Tongue (tissue), 2 donors: Measurements from ENCODE around the gene CPEB3. TPM values are rescaled to one million over a fixed set of nuclear protein-coding genes. Genes with fewer than 3 reads are reported as not detected.
A peak's percentile ranks its signal among the peaks of the same experiment; 100 is the strongest.
"Not testable (repeated sequence)": the region's sequence is repeated elsewhere in the genome, so short reads cannot be mapped to it uniquely, and the experiment has no call there.

Experiments used
- DNase-seq: peaks from one replicate; pipeline ENCODE4 v3.0.0-alpha.2; 2015
- total RNA-seq: library from RNA; depleted of rRNA; stranded (reverse); fragments of >200 nt; gene quantifications from one replicate; pipeline ENCODE4 v1.2.3, GENCODE V29; 2014

Gene CPEB3
- total RNA-seq, 1 donor from 2014 or later = 7.2 TPM

DNA sequence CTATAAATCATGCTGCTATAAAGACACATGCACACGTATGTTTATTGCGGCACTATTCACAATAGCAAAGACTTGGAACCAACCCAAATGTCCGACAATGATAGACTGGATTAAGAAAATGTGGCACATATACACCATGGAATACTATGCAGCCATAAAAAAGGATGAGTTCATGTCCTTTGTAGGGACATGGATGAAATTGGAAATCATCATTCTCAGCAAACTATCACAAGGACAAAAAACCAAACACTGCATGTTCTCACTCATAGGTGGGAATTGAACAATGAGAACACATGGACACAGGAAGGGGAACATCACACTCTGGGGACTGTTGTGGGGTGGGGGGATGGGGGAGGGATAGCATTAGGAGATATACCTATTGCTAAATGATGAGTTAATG, 149.7 kb downstream of the CPEB3 start:
- DNase-seq = not testable (repeated sequence)

DNA sequence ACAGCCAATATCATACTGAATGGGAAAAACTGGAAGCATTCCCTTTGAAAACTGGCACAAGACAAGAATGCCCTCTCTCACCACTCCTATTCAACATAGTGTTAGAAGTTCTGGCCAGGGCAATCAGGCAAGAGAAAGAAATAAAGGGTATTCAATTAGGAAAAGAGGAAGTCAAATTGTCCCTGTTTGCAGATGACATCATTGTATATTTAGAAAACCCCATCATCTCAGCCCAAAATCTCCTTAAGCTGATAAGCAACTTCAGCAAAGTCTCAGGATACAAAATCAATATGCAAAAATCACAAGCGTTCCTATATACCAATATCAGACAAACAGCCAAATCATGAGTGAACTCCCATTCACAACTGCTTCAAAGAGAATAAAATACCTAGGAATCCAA, 156.8 kb downstream of the CPEB3 start:
- DNase-seq = not testable (repeated sequence)

GRCh38 chr10:92131275-92131820, 159.5 kb downstream of the CPEB3 start:
- DNase-seq = no peak

DNA sequence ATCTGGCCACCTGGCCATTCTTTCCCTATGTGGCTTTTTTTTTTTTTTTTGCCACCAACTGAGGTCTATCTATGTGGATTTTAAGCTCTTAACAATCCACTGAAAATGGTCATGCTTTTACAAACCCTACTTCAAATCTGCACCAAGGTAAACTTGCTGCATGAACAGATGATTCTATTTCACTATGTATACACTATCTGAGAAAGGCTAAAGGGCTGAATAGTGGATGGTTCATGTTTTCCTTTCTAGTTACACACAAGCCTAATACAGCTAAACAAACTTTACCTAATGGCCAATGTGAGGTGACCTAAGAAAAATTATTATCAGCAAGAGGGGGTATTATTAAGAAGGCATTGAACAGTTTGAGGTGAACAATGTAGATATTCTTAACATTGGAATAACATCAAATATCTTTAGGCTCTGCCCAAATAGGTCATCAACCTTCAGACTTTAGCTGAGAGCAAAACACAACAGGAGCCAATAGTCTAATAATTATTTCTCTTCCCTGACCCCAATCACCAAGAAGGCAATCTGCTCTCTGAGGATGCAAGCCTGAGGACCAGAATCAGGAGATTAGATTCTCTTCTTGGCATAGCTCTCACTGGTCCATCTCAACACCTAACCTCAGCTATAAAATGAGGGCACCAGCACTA, 160.1 kb downstream of the CPEB3 start:
- no peak for DNase-seq

- DNase-seq = no peak
Observed at GRCh38 chr10:92126100-92126650, 164.7 kb downstream of the CPEB3 start.

GRCh38 chr10:92125144-92125543, 165.7 kb downstream of the CPEB3 start:
- DNase-seq = peak; percentile 60

DNA sequence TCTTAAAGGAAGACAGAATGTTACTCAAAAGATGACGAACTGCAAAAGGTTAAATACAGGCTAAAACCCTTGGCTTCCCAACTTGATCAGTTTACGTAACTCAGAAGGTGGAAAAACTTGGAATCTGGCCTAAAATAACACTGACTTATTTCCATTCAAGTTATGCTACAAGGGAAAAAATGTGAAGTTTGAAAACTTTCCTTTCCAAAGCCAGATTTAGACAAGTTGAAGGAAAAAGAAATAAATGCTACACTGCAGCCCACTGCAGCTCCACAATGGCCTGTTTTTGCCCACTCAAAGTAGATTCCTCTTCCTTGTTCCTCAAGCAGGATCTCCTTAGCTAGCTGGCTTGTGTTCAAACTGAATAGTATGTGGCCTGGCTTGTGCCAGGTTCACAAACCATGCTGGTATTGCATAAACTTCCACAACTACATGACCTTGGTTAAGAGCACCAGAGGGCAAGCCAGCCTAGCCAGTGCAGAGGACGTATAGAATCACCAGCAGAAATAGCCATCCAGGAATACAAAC, 166.2 kb downstream of the CPEB3 start:
- DNase-seq = peak; percentile 77

DNA sequence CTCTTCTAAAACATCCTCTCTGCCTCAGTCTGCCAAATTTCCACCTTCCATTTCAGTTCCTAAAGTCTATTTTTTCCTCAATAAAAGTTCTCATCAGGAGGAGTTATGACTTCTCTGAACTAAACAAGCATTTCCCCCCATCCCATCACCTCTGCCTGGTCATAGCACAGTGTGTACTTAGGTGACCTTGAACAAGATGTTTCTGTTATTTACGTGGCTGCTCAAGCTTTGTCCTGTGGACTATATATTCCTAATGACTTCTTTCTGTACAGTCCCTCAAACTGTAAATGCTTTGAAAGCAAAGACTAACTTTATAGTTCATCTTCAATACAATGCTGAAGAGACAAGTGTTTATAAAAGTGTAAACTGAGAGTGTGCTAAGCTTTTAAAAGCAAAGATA, 166.9 kb downstream of the CPEB3 start:
- no peak for DNase-seq

- DNase-seq = peak; percentile 26
Observed at GRCh38 chr10:92122941-92123450, 167.9 kb downstream of the CPEB3 start.

DNA sequence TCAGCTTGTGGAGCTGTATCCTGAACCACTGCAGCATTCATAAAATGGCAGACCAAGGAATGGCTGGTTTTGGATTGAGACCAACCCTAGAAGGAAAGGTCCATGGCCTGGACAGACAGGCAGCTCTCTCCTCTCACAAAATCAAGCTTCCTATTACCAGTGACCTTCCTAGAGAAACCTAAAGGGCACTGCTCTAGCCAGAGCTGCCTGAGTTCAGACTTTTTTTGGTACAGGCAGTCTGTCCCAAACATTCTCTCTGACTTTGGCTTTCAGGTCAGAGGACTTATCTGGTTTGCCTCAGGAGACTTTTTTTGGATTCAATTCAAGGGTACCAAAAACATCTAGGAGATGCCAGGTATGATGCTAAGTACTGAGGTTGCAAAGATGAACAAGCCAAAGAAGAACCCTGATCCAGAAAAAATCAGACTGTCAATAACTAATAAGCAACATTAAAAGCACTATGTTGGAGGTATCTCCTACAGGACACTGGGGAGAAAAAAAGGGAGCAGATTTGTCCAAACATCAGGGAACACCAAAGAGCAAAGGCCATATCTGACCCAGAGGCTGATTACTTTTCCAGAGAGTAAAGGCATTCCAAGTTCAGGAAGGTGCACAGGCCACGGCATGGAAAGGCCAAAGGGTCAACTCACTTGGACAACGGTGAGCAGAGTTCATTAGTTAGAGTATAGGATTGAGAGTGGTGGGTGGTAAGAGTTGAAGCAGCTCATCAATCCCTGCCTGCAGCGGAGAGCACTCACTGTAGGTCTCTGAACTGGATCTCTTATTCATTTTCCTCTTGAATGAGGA, 169.0 kb downstream of the CPEB3 start:
- DNase-seq = no peak

GRCh38 chr10:92119340-92119739, 171.5 kb downstream of the CPEB3 start:
- DNase-seq = no peak

DNA sequence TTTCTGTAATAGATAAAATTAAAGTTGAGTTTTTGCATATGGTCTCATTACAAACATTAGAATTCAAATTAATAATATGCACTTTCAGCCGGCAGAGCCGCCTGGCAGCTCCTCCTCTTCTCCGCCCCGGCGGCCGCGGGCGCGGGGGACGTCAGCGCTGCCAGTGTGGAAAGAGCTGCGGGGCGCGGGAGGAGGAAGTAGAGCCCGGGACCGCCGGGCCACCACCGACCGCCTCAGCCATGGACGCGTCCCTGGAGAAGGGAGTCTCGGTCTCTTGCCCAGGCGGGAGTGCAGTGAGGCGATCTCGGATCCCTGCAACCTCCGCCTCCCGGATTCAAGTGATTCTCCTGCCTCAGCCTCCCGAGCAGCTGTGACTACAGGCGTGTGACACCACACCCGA, 176.0 kb downstream of the CPEB3 start:
- DNase-seq = not testable (repeated sequence)

DNA sequence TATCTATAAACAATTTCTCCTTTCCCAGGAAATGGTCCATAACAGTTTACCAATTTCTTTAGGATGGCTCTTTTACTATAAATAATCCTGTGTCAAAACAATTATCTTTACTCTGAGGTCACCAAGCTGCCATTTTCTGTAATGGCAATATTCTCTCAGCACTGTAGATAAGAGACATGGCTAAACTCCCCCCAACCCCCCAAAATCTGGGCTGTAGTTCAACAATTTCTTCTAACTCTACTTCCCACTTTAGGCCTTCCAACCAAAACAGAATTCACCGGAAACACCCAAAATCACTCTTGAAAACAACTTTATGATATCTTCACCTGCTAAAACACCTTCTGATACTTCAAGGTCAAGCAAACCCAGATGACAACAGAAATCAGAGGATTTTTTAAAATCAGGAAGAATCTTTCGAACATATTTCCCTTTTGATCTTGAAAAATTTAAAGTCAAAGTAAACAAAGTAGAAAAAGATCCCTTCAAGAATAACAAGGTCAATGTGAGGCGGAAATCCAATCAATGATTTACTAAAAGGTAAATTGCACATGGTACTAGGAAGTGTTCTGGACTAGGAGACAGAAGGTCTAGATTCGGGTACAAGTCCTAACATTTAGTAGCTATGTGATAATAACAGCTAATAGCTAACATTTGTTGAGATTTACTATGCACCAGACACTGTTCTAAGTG, 176.8 kb downstream of the CPEB3 start:
- DNase-seq = no peak

GRCh38 chr10:92112462-92112861, 178.4 kb downstream of the CPEB3 start:
- DNase-seq = no peak

- no peak for DNase-seq
Observed at GRCh38 chr10:92111336-92111939, 179.4 kb downstream of the CPEB3 start.

GRCh38 chr10:92110039-92110794, 180.7 kb downstream of the CPEB3 start:
- DNase-seq = no peak

DNA sequence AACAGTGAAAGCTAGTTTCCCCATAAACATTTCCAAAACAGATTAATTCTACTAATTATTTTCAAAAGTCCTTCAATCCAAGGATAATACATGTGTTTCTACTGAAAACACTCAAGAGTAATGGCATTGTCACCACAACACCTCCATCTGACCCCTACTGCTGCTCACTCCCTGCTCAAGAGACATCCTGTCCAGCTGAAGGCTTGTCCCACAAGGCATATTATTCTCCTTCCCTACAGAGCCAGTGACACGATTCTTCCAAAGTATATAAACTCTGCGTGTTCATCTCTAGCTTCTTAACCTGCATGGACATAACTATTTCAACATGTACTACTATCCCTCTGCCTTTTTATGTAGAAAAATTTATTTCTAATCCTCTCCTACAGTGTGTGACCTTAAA, 182.1 kb downstream of the CPEB3 start:
- DNase-seq = no peak

DNA sequence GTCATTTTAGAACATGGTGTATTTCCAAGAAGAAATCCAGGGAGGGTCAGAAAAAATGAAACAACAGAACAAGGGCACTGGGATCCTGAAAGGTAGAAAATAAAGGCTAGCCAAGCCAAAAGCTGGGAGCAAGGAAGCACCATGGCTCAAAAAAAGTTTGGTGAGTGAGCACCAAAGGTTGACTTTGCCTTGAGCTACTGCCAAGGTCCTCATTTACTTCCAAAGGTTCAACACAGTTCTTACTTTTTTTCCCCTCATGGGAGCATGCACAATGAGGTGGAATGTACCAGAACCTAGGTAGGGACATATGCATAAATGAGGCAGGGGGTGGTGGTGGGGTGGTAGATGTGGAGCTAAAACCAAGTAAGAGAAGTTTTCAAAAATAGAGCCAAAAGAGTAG, 182.8 kb downstream of the CPEB3 start:
- DNase-seq = no peak

DNA sequence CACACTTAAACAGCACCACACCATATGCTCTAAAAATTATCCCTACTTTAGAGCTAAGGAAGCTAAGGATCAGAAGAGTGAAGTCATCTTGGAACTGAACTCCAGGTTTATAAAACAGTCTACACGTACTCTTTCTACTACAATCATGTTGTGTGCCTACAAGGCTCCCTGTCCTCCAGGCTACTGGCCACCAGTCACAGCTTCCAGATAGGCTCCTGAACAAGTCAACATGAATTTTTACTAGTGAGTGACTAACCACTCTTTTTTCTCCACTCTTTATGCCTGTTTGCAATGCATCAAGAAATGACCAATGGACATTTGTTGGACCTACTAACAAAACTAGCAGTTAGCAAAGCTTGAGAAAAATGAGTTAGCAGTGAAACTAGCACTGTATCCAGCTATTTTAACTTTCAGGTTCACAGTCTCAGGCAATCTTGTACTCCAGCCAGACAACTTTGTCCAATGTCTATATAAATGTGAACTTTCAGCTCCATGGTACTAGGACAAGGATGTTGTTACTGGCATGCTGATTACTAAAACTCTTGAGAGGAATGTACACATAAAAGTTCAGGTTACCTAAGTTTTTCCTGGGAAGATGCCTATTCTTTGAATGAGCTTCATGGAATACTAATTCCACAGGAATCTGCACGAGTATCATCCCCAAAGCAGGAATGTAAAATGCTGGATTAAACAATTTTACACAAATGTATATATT, 187.3 kb downstream of the CPEB3 start:
- peak; percentile 22 for DNase-seq

- DNase-seq = no peak
Observed at GRCh38 chr10:92102601-92103213, 188.2 kb downstream of the CPEB3 start.
